OCI-LY7 (cell line): ENCODE results near the gene DNAAF1.

Experiments
- EZH2phosphoT487 ChIP-seq: fragments of 200-600 bp; sonication (generic); IDR thresholded peaks from 2 replicates; pipeline ENCODE4 v1.6.1; 2018; ENCODE audit warnings: low read depth, borderline replicate concordance, mild to moderate bottlenecking, mixed run types, antibody characterized with exemption, low read length, moderate library complexity, mixed read lengths
- TF ChIP-seq, protein P1 (sequence below): fragments of 200-600 bp; sonication (generic); conservative IDR thresholded peaks from 2 replicates; pipeline ENCODE4 v1.5.1; 2014; ENCODE audit warnings: mild to moderate bottlenecking, antibody characterized with exemption, low read length, moderate library complexity, mixed read lengths

DNA sequence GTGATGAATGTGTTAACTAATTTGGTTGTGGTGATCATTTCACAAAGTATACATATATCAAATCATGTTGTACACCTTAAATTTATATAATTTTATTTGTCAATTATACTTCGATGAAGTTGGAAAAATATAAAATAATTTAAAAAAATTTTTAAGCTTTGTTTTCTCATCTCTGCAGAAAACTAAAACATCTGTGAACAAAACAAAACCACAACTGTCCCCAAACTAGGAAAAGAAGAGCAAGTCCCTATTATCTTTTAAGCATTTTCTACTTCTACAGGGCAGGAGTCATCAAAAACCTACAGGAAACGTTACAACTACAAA lies 6.6 kb upstream of the DNAAF1 start:
- no peak for TF ChIP-seq EZH2phosphoT487
- TF ChIP-seq, protein P1, sequence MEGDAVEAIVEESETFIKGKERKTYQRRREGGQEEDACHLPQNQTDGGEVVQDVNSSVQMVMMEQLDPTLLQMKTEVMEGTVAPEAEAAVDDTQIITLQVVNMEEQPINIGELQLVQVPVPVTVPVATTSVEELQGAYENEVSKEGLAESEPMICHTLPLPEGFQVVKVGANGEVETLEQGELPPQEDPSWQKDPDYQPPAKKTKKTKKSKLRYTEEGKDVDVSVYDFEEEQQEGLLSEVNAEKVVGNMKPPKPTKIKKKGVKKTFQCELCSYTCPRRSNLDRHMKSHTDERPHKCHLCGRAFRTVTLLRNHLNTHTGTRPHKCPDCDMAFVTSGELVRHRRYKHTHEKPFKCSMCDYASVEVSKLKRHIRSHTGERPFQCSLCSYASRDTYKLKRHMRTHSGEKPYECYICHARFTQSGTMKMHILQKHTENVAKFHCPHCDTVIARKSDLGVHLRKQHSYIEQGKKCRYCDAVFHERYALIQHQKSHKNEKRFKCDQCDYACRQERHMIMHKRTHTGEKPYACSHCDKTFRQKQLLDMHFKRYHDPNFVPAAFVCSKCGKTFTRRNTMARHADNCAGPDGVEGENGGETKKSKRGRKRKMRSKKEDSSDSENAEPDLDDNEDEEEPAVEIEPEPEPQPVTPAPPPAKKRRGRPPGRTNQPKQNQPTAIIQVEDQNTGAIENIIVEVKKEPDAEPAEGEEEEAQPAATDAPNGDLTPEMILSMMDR, result no peak
